HG03558 (cell line): ENCODE measurements around the gene FANK1.
A peak's percentile ranks its signal among the peaks of the same experiment; 100 is the strongest.
"Not testable (repeated sequence)": the region's sequence is repeated elsewhere in the genome, so short reads cannot be mapped to it uniquely, and the experiment has no call there.

ENCODE experiments used
- ATAC-seq: cut with Tn5 transposase; IDR thresholded peaks from one replicate; pipeline ENCODE4 v1.9.1; 2021; ENCODE audit warnings: moderate number of reproducible peaks; ENCODE audit not compliant: unreplicated experiment; ENCODE audit errors: extremely low read depth

The FANK1 gene

GRCh38 chr10:126016156-126016805, 119.9 kb downstream of the FANK1 start:
- ATAC-seq, result no peak

DNA sequence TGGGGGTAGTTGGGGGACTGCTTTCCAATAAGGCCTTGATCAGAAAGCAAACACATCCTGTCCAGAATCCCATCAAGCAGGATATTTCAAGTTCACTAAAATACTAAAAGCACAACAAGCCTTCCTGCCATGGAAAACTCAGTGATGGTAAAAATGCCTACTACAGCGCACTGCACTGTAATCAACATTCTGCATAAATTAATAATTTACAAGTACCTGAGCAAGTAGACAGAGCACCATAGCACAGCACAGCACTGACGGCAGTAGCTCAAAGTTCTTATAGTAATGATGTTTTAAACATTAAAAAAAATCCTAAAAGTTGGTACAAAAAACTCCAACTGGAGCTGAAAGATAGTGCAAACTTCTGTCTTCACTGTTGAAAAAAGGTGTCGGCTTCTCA, 120.5 kb downstream of the FANK1 start:
- ATAC-seq, result no peak

DNA sequence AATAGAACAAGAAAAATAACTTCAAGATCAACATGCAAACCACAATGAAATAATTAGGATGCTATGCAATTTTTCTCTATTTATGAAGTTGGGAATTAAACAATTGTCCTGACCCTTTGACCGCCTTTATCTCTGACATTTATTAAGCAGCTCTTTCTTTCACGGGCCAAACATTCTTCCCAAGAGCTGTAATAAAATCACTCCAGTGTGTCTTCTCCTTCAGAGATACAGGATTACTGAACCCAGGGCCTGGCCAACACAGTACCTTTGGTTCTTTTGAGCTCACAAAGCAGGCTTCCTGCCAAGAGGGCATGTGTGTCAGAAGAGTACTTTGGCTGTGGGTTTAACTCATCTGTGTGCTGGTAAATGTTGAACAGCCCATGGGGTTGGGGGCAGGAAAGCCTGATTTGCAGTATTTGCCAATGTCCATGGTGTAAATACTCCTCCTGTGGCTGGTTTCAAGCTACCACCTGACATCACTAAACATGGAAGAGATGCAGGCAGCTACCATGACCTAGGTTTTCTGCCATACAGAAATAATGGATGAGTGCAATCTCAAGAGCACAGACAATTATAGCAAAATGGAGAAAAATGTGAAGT, 121.7 kb downstream of the FANK1 start:
- ATAC-seq, result no peak

DNA sequence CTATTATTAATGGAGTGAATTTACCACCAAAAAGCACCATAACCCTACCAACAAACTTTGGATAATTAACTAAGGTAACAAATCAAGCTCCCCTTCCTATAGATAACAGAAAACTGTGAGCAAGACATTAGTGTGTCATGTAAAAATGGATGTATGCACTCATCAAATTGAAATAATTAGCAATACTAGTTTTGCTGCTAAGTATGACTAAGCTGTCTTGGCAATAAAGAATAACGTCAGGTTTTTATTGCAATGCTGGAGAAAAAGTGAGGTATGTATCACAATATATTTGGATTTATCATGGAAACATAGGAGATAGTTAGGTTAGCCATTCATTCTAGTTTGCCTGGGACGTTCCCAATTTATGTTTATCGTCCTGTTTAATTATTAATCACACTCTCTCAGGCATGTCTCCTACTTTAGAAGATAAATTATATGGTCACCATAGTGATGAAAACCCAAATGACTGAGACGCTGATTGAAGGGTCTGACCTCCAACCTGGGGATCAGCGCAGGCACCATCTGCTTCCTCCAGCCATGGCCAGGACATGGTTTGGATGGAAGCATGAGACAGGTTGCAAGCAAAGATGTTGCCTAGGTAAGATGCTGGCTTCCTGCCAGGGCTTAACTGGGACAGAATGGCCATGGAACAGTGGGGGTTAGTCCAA, 125.6 kb downstream of the FANK1 start:
- no peak for ATAC-seq

- ATAC-seq, result no peak
Measured at GRCh38 chr10:126022841-126023240, 126.5 kb downstream of the FANK1 start.

DNA sequence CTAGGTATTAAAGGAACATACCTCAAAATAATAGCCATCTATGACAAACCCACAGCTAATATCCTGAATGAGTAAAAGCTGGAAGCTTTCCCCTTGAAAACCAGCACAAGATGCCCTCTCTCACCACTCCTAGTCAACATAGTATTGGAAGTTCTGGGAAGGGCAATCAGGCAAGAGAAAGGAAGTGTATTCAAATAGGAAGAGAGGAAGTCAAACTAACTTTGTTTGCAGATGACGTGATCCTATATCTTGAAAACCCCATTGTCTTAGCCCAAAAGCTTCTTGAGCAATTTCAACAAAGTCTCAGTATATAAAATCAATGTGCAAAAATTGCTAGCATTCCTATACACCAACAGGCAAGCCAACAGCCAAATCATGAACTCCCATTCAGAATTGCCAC, 131.3 kb downstream of the FANK1 start:
- no peak for ATAC-seq

DNA sequence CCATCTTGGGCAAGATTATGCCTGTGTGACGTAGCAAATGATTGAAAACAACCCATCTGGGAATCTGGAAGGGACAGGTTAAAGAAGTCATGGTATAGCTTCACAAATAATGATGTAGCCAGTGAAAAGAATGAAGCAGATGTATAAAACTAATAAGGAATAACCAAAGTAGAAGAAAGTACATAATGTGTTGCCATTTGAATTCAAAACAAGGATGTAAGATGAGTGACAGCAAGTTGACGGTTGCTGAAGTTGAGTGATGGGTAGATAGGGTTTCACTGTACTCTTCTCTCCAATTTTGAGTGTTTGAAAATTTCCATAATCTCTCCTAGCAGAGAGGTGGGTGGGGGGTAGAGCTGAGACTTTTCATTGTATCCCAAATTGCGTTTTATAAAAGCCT, 133.6 kb downstream of the FANK1 start:
- ATAC-seq, result no peak

DNA sequence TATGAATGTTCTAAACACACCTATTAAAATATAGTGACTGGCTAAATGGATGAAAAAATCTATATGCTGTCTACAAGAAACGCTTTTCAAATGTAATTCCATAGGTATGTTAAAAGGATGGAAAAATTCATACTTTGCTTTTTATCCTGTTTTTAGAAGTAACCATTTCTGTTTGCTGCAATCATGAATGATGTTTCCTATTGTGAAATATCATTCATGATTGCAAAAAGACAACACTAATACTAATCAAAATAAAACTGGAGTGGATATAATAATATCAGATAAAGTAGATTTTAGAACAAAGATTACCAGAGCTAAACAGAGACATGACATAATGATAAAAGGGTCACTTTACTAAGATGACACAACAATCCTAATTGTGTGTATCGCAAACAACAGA, 138.2 kb downstream of the FANK1 start:
- ATAC-seq, result no peak

DNA sequence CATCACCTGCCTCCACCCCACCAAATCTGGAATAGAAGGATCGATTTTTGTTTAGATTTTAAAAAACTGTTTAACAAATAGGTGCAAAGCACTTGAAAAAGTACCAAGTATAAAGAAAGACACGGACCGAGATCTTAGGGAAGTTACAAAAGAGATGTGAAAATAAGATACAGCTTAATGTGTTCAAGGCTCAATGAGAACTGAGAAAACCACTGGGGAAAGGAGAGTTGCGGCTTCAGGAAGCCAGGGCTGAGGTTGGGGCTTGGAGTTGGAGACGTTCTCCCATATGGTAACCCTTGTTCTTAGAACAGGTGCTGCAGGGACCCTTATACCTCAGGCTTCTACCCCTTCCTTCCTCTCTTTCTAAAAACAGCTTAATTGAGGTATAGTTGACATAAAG, 140.2 kb downstream of the FANK1 start:
- ATAC-seq, result no peak

GRCh38 chr10:126037946-126038345, 141.6 kb downstream of the FANK1 start:
- ATAC-seq, result no peak

GRCh38 chr10:126041117-126041516, 144.8 kb downstream of the FANK1 start:
- ATAC-seq, result no peak

DNA sequence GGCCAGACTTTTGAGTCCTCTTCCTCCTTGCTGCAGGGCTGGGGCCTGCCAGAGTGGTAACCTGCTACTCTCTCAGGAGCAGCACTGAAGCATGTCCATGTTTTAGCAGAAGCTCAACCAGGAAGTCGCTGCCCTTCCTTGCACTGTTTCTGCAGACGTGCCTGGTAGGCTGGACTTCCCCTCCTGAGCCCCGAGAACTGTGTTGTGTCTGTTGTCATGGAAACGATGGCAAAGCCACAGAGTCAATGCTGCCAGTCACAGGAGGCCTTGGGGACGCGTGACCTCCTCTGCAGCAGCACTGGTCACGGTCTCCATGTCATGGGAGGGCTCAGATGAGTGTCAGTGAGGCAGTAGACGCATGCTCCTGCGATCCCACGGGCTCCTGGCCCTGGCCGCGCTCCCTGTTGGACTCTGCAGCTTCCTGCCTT, 145.5 kb downstream of the FANK1 start:
- peak; percentile 99 for ATAC-seq

DNA sequence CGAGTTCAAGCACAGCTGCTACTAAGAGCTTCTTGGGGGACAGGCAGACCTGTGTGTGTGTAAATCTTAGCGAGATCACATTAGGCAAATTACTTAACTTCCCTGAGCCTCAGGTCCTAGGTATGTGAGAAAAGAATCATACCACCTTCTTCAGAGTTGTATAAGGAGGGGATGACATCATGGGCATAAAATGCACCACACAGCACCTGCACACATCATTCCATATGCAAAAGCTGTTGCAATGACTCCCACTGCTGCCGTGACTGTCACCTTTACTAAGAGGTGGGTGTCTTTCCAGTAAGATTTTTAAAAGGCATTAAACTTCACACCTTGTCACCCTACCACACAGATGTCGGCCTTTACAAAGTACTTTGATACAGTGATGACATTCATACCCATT, 146.0 kb downstream of the FANK1 start:
- ATAC-seq, result no peak

- no peak for ATAC-seq
Measured at GRCh38 chr10:126042906-126043305, 146.5 kb downstream of the FANK1 start.

DNA sequence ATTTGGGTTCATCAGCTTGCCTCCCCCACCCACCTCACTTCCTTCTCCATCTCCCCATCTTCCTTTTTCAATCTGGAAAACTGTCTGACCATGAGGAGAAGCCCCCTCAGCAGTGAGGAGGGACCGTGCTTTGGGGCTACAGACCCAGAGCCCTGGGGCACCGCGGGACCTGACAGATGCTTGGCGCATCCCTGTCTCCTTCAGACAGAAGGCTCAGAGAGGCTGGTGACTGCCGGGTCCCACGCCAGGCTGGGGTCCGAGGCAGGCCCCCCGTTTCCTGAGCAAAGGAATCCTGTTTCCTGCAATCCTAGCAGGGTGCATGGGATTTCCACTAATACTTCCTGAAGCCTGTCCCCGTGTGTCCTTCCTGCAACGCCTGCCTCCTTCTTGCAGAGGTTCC, 147.0 kb downstream of the FANK1 start:
- no peak for ATAC-seq

DNA sequence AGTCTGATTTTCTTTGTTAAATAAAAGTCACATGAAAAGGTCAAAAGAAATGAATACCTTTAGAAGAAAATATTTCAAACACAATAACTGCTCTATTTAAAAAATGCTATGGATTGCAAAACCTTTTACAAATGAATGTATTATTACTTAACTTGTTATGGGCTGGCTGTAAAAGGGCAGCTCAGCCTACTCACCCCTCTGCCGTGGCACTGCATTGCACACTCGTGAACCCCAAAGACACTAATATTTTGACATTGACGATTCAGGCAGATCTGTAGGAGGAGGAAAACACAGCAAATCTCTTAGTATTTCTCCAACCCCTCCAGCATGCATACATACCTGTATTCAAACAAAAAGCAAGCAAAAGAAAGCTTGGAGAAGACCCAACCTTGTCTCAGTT, 149.5 kb downstream of the FANK1 start:
- no peak for ATAC-seq

DNA sequence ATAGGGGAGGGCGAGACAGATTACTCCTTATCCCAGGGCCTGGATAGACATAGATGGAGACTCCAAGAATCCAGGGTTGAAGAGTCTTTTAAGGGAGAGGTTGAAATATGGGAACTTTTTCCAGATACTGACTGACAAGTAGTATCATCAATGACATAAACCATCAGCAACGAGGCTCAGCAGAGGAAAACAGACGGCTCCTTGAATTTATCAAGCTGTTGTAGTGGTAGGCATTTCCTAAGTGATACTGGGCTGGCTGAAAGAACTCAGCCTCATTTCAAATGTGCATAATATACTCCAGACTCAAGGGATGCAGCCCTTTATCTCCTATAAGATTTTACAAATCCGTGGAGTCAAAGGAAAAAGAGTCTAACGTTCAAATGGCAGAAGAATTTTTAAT, 150.5 kb downstream of the FANK1 start:
- no peak for ATAC-seq

DNA sequence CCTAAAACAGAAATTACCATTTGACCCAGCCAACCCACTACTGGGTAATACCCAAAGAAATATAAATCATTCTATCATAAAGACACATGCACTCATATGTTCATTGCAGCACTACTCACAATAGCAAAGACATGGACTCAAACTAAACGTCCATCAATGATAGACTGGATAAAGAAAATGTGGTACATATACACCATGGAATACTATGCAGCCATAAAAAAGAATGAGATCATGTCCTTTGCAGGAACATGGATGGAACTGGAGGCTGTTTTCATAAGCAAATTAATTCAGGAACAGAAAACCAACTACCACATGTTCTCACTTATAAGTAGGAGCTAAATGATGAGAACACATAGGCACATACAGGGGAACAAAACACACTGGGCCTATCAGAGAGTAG, 151.4 kb downstream of the FANK1 start:
- not testable (repeated sequence) for ATAC-seq

GRCh38 chr10:126049759-126050700, 153.7 kb downstream of the FANK1 start:
- ATAC-seq, result no peak

DNA sequence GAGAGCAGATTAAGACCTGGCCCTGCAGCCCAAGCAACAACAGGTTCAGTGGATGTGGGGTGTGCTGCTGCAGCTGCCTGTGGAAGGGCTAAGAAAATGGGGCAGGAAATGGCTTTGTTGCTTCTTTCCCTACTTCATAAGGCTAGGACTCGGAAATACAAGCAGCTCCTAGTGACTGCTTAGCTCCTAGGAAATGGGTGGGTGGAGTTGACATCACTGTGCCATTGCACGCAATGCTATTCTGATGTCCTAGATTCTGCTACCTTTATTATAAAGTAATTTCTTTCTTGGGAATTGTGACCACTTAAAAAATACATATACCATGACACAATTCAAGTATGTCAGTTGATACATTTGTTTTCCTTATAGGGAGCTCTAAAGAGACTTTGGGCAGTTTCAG, 155.8 kb downstream of the FANK1 start:
- no peak for ATAC-seq

GRCh38 chr10:126054191-126054590, 157.8 kb downstream of the FANK1 start:
- no peak for ATAC-seq
